ENCODE results near the gene SELENON. TPM values are rescaled to one million over a fixed set of nuclear protein-coding genes. Genes with fewer than 3 reads are reported as not detected.

Gene SELENON
- total and polyA plus RNA-seq, 8 donors, result 85.2 to 107 (median 96.4) TPM

DNA sequence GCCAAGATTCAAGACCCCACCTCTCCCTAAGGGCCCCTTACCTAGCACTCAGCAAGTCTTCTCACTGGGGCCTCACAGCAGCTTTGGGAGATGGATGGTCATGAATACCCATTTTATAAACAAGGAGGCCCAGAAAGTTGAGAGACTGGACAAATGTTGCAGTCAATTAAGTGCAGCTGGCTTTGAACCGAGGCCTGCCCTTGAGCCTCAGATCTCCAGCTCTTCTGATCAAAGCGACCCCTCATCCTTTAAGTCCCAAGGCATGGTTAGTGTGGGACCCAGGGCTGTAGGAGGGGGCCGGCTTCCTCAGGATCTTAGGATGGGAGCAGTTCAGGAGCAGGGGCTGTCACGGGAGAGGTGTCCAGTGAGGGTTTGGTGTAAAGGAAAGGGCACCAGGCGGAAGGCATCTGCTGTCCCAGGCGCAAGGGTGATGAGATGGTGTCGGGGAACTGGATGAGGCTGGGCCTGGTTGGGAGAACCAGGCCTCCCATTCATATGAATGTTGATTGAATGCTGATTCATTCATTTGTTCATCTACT, 14.6 kb downstream of the SELENON start:
- H3K27me3 ChIP-seq, result no peaks in the 10 kb centered on the region
- DNase-seq, result no peak
- TF ChIP-seq CTCF (IDR thresholded peaks at IDR 0.05), result no peak
- intact Hi-C loops (cut with DNase I), result no loop called here
- H3K4me1 ChIP-seq, result peaks cover 0 to 38% of the 10 kb centered on the region in 2 donors
- no peak overlapping the region for H3K27ac ChIP-seq
- H3K9me3 ChIP-seq, result no peaks in the 10 kb centered on the region
- H3K36me3 ChIP-seq, result peaks cover 0 to 55% of the 10 kb centered on the region in 2 donors
- H3K4me3 ChIP-seq, result no peak overlapping the region
- ATAC-seq, result no peak

GRCh38 chr1:25815208-25816111, 15.5 kb downstream of the SELENON start:
- DNase-seq (peak in 1 of 4 donors; percentile 39), ATAC-seq (no peak)
- Histone ChIP-seq H3K4me3 (no peak overlapping the region), H3K27ac (no peak overlapping the region), H3K4me1 (peaks cover 0 to 30% of the 10 kb centered on the region in 2 donors), H3K27me3 (no peaks in the 10 kb centered on the region), H3K36me3 (peaks cover 0 to 46% of the 10 kb centered on the region in 2 donors), H3K9me3 (no peaks in the 10 kb centered on the region)
- intact Hi-C loops (cut with DNase I), result no loop called here
- no peak for TF ChIP-seq CTCF (IDR thresholded peaks at IDR 0.05)

DNA sequence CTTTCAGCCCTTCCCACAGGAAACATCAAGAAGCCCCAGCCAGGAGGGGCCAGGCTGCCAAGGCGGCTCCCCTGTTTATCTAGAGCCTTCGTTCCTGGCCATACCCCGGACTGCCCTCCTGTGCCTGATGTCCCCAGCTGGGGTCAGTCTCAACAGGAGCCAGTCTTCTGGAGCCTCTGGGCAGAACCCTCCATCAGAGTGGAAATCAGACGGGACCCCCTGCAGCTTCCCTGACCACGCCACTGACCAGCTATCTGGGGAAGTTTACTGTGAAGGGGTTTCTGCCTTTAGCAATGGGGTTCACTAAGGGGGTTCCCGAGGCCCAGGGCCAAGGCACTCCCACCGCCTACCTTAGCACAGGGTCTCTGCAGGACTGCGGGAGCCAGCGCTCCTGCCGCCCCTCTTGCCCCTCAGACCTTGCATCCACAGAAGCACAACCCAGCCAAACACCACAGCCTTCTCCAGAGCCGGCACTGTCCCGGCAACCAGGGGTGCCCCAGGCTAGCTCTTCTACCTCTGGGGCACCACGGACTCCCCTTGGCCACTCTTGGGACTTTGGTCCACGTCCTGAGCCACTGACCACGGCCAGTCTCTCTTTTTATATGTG, 16.2 kb downstream of the SELENON start:
- no peak overlapping the region for H3K4me3 ChIP-seq
- ATAC-seq (no peak), DNase-seq (peak in 1 of 4 donors; percentile 63)
- H3K36me3 ChIP-seq, result peaks cover 0 to 43% of the 10 kb centered on the region in 2 donors
- TF ChIP-seq CTCF (IDR thresholded peaks at IDR 0.05), result no peak
- no peaks in the 10 kb centered on the region for H3K9me3 ChIP-seq
- H3K27ac ChIP-seq, result no peak overlapping the region
- intact Hi-C loops (cut with DNase I), result no loop called here
- peaks cover 3 to 30% of the 10 kb centered on the region in 2 donors for H3K4me1 ChIP-seq
- no peaks in the 10 kb centered on the region for H3K27me3 ChIP-seq

GRCh38 chr1:25817840-25818501, 18.0 kb downstream of the SELENON start:
- peaks cover 9 to 37% of the 10 kb centered on the region in 2 donors for H3K4me1 ChIP-seq
- DNase-seq (peak in 2 of 4 donors; percentile 37 to 40), ATAC-seq (peak; percentile 16)
- H3K36me3 ChIP-seq, result peaks cover 0 to 34% of the 10 kb centered on the region in 2 donors
- no peaks in the 10 kb centered on the region for H3K27me3 ChIP-seq
- no peak overlapping the region for H3K4me3 ChIP-seq
- peak overlapping the region; percentile 18 to 90 for H3K27ac ChIP-seq
- no peaks in the 10 kb centered on the region for H3K9me3 ChIP-seq
- intact Hi-C loops (cut with DNase I), result no loop called here
- TF ChIP-seq CTCF (IDR thresholded peaks at IDR 0.05), result peak in 1 of 2 donors; percentile 9

All from left lung (tissue), 10 donors.